Measurements from ENCODE around the gene KIF22. TPM values are rescaled to one million over a fixed set of nuclear protein-coding genes. Genes with fewer than 3 reads are reported as not detected.
A peak's percentile ranks its signal among the peaks of the same experiment; 100 is the strongest.

The KIF22 gene
- polyA plus RNA-seq, 3 donors, result 63.8 to 78.5 (median 71.9) TPM

GRCh38 chr16:29809850-29810698, 19.5 kb downstream of the KIF22 start:
- DNase-seq (ENCODE audit: extremely low read depth in 1 of 11, low read depth in 9 of 11, low spot score in 4 of 11), result no peak

GRCh38 chr16:29810699-29811169, 20.2 kb downstream of the KIF22 start:
- no peak for DNase-seq (ENCODE audit: extremely low read depth in 1 of 11, low read depth in 9 of 11, low spot score in 4 of 11)

DNA sequence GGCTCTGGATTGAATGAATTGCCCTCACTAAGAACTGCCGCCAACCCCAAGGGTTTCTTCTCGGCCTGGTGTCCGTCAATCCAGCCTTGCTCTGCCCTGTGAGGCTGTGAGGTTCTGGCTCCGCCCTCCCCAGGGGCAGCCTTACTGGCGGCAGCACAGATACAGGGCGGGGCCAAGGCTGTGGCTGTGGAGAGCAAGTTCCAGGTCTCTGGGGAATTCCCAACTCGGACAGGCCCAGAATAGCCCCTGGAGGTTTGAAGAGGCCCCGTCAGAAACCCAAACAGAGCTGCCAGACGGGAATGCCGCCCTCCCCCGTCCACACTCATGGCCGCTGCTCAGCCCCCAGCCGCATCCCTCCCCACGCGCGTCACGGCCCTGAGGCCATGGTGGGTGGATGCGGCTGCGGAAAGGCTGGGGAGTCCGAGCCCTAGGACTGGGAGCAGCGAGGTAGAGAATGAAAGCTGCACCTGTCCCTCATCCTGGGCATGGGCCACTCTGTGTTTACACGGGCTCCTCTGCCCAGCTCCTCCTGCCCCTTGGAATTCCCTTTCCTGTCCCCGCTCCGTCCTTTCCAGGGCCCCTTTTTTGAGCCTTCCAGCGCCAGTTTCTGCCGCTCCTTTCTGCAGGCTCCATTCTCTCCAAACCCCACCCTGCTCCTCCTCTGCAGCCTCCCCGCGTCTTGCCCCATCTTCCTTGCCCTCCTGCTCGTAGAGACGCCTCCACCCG, 20.8 kb downstream of the KIF22 start:
- DNase-seq (ENCODE audit: extremely low read depth in 1 of 11, low read depth in 9 of 11, low spot score in 4 of 11), result peak; percentile 75 to 95 (median 91)

GRCh38 chr16:29811896-29812665, 21.5 kb downstream of the KIF22 start, which contains the start of gene PRRT2:
Gene PRRT2 (plus strand): TSS chr16:29812193. CDS start chr16:29813055, 862 bp downstream.
- peak in 6 of 11 donors; percentile 61 to 70 (median 66) for DNase-seq (ENCODE audit: extremely low read depth in 1 of 11, low read depth in 9 of 11, low spot score in 4 of 11)

DNA sequence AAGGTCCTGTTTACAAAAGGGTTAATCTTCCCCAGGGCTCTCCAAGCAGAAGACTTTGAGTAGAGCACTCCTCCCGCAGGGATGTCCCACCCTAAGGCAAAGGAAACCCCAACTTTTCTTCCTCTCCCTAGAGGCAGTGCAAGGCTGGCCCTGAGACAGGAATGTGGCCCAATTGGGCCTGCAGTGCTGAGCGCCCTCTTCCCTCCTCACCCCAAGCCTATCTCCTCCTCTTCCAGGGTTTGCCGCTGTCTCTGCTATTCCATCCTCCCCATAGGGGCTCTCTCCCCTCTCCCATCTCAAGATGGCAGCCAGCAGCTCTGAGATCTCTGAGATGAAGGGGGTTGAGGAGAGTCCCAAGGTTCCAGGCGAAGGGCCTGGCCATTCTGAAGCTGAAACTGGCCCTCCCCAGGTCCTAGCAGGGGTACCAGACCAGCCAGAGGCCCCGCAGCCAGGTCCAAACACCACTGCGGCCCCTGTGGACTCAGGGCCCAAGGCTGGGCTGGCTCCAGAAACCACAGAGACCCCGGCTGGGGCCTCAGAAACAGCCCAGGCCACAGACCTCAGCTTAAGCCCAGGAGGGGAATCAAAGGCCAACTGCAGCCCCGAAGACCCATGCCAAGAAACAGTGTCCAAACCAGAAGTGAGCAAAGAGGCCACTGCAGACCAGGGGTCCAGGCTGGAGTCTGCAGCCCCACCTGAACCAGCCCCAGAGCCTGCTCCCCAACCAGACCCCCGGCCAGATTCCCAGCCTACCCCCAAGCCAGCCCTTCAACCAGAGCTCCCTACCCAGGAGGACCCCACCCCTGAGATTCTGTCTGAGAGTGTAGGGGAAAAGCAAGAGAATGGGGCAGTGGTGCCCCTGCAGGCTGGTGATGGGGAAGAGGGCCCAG, 22.4 kb downstream of the KIF22 start:
- DNase-seq (ENCODE audit: extremely low read depth in 1 of 11, low read depth in 9 of 11, low spot score in 4 of 11), result no peak

- no peak for DNase-seq (ENCODE audit: extremely low read depth in 1 of 11, low read depth in 9 of 11, low spot score in 4 of 11)
Observed at GRCh38 chr16:29813644-29814562, 23.4 kb downstream of the KIF22 start.

DNA sequence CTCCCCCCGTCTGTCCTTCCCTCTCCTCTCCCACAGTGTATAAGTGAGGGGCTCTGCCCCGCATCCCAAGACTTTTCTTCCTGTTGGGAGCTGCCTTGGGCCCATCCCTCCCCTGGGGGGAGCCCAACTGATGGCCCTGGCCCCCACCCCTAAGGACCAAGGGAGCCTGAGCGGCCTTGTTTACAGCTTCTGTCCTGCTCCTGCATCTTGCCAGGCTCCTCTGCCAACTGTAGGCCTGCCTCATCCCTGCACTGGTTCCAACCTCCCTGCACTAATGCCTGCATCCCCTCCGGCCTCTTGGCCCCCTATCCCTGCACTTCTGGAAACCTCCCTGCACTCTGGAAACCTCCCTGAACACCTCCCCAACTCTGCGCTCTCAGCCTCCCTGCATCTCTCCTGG, 24.0 kb downstream of the KIF22 start:
- DNase-seq (ENCODE audit: extremely low read depth in 1 of 11, low read depth in 9 of 11, low spot score in 4 of 11), result no peak

- no peak for DNase-seq (ENCODE audit: extremely low read depth in 1 of 11, low read depth in 9 of 11, low spot score in 4 of 11)
Observed at GRCh38 chr16:29815032-29815721, 24.6 kb downstream of the KIF22 start.

DNA sequence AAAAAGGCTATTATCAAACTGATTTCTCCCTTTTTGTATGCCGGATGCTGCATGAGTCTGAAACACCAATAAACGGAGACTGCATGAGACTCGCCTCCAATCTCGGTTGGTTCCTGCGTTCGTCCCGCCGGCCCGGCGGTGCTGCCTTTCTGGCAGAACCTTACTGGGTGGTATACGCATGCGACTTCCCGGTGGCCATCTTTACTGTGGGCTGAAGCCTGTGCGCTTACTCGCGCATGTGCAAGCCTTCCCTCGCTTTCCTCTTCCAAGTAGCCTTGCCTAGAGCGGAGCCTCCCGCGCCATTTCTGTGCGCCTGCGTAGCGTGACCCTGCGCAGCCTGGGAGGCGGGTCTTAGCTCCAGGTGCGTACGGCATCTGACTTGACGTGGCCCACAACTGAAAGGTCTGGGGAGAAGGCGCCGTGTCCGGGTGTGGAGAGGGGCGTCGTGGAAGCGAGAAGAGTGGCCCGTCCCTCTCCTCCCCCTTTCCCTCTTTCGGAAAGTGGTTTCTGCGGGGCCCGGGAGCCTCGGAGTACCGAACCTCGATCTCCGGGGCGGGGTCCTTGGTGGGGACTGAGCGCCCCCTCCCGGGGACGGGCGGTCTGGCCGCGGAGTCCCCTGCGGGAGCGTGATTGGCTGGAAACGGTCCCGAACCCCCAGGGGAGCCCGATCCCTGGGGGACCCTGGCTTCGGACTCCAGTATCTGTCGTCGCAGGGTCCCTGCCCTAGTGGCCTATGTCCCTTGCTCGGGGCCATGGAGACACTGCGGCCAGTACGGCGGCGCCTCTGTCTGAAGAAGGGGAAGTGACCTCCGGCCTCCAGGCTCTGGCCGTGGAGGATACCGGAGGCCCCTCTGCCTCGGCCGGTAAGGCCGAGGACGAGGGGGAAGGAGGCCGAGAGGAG, 25.5 kb downstream of the KIF22 start, which contains the start of gene PAGR1:
Gene PAGR1 (plus strand): TSS at position 360 of the 901 bp plus-strand sequence. CDS start 374 bp downstream, at position 734.
- DNase-seq (ENCODE audit: extremely low read depth in 1 of 11, low read depth in 9 of 11, low spot score in 4 of 11), result peak; percentile 95 to 100 (median 98)

DNA sequence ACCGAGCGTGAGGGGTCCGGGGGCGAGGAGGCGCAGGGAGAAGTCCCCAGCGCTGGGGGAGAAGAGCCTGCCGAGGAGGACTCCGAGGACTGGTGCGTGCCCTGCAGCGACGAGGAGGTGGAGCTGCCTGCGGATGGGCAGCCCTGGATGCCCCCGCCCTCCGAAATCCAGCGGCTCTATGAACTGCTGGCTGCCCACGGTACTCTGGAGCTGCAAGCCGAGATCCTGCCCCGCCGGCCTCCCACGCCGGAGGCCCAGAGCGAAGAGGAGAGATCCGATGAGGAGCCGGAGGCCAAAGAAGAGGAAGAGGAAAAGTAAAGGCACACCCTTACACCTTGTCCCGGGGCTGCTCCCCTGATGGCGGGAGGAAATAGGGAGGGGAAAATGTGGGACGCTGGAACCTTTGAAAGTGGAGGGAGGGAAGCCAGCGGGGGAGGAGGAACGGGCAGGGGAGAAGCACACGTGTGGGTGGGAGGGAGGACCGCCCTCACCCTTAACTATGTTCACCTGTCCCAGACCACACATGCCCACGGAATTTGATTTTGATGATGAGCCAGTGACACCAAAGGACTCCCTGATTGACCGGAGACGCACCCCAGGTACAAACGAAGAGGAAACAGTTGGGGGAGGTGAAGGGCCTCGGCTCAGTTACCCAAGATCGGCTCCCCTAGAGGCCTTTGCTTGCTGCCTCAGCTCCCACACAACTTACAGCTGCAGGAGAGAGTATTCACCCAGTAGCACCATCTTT, 26.3 kb downstream of the KIF22 start:
- DNase-seq (ENCODE audit: extremely low read depth in 1 of 11, low read depth in 9 of 11, low spot score in 4 of 11), result peak in 1 of 11 donors; percentile 47

DNA sequence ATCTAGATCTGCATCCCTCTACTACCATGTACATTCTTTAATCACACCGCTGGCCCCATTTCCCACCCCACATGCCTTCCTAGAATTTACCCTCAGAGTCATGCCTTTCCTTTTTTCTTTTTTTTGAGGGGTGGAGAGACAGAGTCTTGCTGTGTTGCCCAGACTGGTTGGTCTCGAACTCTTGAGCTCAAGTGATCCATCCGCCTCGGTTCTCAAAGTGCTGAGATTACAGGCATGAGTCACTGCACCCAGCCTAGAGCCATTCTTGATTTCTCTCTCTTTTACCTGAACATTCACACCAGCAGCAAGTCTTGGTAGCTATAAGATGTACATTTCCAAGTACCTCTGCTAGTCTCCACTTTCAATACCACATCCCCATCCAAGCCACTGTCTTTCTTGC, 27.5 kb downstream of the KIF22 start:
- no peak for DNase-seq (ENCODE audit: extremely low read depth in 1 of 11, low read depth in 9 of 11, low spot score in 4 of 11)

GRCh38 chr16:29819506-29819905, 29.0 kb downstream of the KIF22 start:
- no peak for DNase-seq (ENCODE audit: extremely low read depth in 1 of 11, low read depth in 9 of 11, low spot score in 4 of 11)

- DNase-seq (ENCODE audit: extremely low read depth in 1 of 11, low read depth in 9 of 11, low spot score in 4 of 11), result no peak
Observed at GRCh38 chr16:29820271-29820701, 29.7 kb downstream of the KIF22 start, which contains the start of gene MVP. Gene MVP (plus strand): TSS chr16:29820462. CDS start chr16:29830550, 10,088 bp downstream.

DNA sequence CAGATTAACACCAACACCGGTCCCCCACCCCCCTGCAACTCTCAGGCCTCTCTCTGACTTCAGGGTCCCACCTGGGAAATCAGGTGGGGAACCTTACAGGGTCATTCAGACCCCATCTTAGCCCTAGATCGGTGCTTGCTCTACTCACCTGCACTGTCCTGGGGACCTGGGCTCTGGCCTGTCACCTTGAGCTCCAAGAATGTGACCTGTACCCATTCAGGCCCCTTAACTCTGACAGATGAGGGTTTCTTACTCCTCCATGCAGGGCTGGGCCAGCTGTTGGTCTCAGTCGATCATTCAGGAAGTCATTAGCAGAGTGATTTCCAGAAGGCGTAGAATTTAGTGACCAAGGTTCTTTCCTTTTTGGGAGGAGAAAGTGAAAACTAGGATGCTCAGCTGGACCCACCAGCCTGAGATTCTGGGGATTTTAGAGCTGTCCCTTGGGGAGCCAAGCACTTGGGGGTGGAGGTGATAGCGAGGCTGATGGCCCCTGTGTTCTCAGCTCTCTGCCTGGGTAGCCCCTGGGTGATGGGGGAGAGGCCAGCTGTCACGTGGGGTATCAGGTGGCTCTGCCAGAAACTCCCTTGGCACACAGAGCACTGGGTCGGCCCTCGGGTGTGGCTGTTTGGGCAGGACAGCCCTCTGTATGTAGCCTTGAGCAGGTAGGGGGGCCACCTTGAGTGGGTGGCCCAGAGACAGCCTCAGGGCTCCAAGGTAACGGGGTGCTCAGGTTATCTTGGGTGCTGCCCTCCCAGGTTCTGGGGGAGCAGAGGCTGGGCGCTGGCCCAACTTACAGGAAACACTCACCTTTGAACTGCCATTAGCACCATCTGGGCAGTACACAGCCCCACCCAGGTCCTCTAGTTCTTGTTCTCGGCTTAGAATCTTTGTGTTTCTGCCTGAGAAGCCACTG, 30.4 kb downstream of the KIF22 start:
- DNase-seq (ENCODE audit: extremely low read depth in 1 of 11, low read depth in 9 of 11, low spot score in 4 of 11), result no peak

Data from renal cortex interstitium (tissue), 11 donors.